PFSK-1 (cell line): ENCODE results near the gene GUCA1C.

Experiments
- FOXP2 ChIP-seq: optimal IDR thresholded peaks from 2 replicates; pipeline ENCODE3; 2011; ENCODE audit warnings: borderline replicate concordance, control low read depth, inconsistent platforms; ENCODE audit not compliant: insufficient read depth; ENCODE audit errors: extremely low read length, extremely low read depth
- POLR2AphosphoS5 ChIP-seq: IDR thresholded peaks from 2 replicates; pipeline ENCODE4 v1.6.1; 2012; ENCODE audit warnings: low read depth, mild to moderate bottlenecking, control low read depth, low read length, moderate library complexity
- REST ChIP-seq, 2 experiments: IDR thresholded peaks; 2 replicates each; pipeline versions ENCODE4 v1.6.1 to v1.8.0; 2011 to 2012; ENCODE audit warnings: low read depth in 2 of 2, low read length in 2 of 2, control low read depth in 1 of 2, inconsistent platforms in 1 of 2, mild to moderate bottlenecking in 1 of 2, moderate library complexity in 1 of 2; ENCODE audit not compliant: insufficient read depth in 1 of 2
- SIN3A ChIP-seq: IDR thresholded peaks from 2 replicates; pipeline ENCODE4 v1.6.1; 2012; ENCODE audit warnings: mild to moderate bottlenecking, low read length, moderate library complexity, borderline replicate concordance; ENCODE audit not compliant: insufficient read depth
- TAF1 ChIP-seq: IDR thresholded peaks from 2 replicates; pipeline ENCODE4 v1.6.1; 2012; ENCODE audit warnings: low read length, control low read depth, borderline replicate concordance; ENCODE audit not compliant: insufficient read depth

GUCA1C gene

DNA sequence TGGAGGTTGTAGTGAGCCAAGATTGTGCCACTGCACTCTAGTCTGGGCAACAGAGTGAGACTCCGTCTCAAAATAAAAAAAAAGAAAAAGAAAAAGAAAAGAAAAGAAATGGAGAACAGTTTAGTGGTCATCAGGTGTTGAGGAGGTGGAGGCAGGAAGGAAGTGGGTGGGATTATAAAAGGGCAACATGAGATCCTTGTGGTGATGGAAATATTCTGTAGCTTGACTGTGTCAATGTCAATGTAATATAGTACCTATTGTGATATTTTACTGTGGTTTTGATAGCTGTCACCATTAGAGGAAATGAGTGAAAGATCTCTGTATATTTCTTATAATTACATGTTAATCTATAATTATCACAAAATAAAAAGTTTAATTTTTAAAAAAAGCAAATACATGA, 70.3 kb downstream of the GUCA1C start:
- TF ChIP-seq REST (IDR thresholded peaks at IDR 0.05; ENCODE audit: insufficient read depth in 1 of 2, low read depth in 2 of 2, low read length in 2 of 2) (no peak), TAF1 (no peak), FOXP2 (no peak), POLR2AphosphoS5 (no peak), SIN3A (no peak)

GRCh38 chr3:108882762-108883161, 70.9 kb downstream of the GUCA1C start:
- TF ChIP-seq SIN3A = no peak
- no peak for TF ChIP-seq TAF1
- no peak for TF ChIP-seq POLR2AphosphoS5
- no peak for TF ChIP-seq FOXP2
- no peak for TF ChIP-seq REST (IDR thresholded peaks at IDR 0.05; ENCODE audit: insufficient read depth in 1 of 2, low read depth in 2 of 2, low read length in 2 of 2)

DNA sequence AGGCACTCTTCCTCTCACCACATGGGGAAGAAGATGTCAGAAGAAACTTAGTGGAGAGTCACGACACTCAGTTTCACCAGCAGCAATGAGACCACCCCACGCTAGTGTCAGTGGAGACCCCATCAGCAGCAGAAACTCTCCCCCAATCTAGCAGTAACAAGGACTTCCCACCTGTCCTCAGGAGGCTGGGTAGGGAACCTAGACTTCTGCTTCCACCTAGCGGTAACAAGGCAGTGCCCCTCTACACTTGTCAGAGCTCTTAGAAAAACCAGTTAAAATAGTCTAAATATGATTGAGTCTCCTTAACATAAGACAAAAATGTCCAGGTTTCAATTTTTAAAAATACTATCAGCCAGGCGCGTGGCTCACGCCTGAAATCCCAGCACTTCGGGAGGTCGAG, 73.8 kb downstream of the GUCA1C start:
- TF ChIP-seq TAF1 = no peak
- TF ChIP-seq POLR2AphosphoS5 = no peak
- no peak for TF ChIP-seq SIN3A
- no peak for TF ChIP-seq REST (IDR thresholded peaks at IDR 0.05; ENCODE audit: insufficient read depth in 1 of 2, low read depth in 2 of 2, low read length in 2 of 2)
- TF ChIP-seq FOXP2 = no peak

- no peak for TF ChIP-seq REST (IDR thresholded peaks at IDR 0.05; ENCODE audit: insufficient read depth in 1 of 2, low read depth in 2 of 2, low read length in 2 of 2)
- TF ChIP-seq SIN3A = no peak
- TF ChIP-seq POLR2AphosphoS5 = no peak
- no peak for TF ChIP-seq FOXP2
- no peak for TF ChIP-seq TAF1
Measured at GRCh38 chr3:108877901-108878300, 75.8 kb downstream of the GUCA1C start.

- TF ChIP-seq TAF1 = no peak
- no peak for TF ChIP-seq SIN3A
- no peak for TF ChIP-seq FOXP2
- TF ChIP-seq REST (IDR thresholded peaks at IDR 0.05; ENCODE audit: insufficient read depth in 1 of 2, low read depth in 2 of 2, low read length in 2 of 2) = no peak
- no peak for TF ChIP-seq POLR2AphosphoS5
Measured at GRCh38 chr3:108863799-108864135, 89.9 kb downstream of the GUCA1C start.
